Mesodermal cell (in vitro differentiated cells): ENCODE measurements around the gene EPG5.

Experiments
- H3K27ac ChIP-seq: 2 replicates; pipeline ENCODE4 v1.7.0; 2013; ENCODE audit warnings: mild to moderate bottlenecking, low read depth, low read length, moderate library complexity; ENCODE audit not compliant: severe bottlenecking
- H3K36me3 ChIP-seq: 2 replicates; pipeline ENCODE4 v1.7.1; 2013; ENCODE audit warnings: mild to moderate bottlenecking, low read length, moderate library complexity; ENCODE audit not compliant: control insufficient read depth, insufficient read depth
- H3K4me1 ChIP-seq: one replicate; pipeline ENCODE4 v1.7.1; 2013; ENCODE audit warnings: mild to moderate bottlenecking, low read length; ENCODE audit not compliant: insufficient read depth, control insufficient read depth, poor library complexity, severe bottlenecking
- H3K4me3 ChIP-seq: 2 replicates; pipeline ENCODE4 v1.7.0; 2013; ENCODE audit warnings: low read length, control low read depth, mild to moderate bottlenecking; ENCODE audit not compliant: insufficient read depth, poor library complexity, severe bottlenecking; ENCODE audit errors: extremely low read depth
- H3K9me3 ChIP-seq: 2 replicates; pipeline ENCODE4 v1.7.1; 2013; ENCODE audit warnings: mild to moderate bottlenecking, low read length, moderate library complexity; ENCODE audit not compliant: control insufficient read depth
- WGBS, 2 experiments: methylation state at CpG; one replicate each; pipeline ENCODE4 v1.1.5; 2013; ENCODE audit warnings: missing lambda C conversion rate in 2 of 2; ENCODE audit not compliant: insufficient coverage in 2 of 2; 5-methylcytosine and 5-hydroxymethylcytosine counted together

EPG5 gene

DNA sequence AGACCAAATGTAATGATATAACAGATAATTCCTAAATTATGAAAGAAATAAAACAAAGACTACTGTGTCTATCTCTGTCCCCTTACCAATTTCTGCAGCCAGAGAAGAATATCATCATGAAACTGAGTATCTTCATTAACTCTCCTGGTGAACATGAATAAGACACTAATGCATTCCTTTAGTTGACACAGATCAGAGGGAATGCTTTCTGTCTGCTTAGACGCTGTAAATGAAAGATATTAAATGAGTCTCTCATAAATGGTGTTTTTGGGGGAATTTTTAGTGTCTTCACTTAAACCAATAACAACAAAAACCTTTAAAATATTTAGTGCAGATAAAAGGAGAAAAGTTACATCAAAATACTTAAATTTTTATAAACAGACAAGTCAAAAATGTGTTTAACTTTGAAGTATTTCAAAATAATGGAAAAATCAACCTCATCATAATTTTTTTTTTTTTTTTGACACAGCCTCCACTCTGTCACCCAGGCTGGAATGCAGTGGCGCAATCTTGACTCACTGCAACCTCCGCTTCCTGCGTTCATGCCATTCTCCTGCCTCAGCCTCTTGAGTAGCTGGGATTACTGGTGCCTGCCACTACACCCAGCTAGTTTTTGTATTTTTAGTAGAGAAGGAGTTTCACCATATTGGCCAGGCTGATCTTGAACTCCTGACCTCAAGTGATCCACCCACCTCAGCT, 16.0 kb downstream of the EPG5 start:
- WGBS, 2 experiments = 89 to 100% methylated on average over 2 to 3 of the region's 4 CpGs
- Histone ChIP-seq H3K9me3 (no peaks in the 10 kb centered on the region), H3K36me3 (peaks cover 73% of the 10 kb centered on the region), H3K4me3 (no peak overlapping the region), H3K27ac (no peak overlapping the region), H3K4me1 (peaks cover 24% of the 10 kb centered on the region)

- H3K9me3 ChIP-seq = no peaks in the 10 kb centered on the region
- no peaks in the 10 kb centered on the region for H3K4me1 ChIP-seq
- WGBS, 2 experiments = 80 to 94% methylated on average over 1 to 4 of the region's 5 CpGs
- no peak overlapping the region for H3K4me3 ChIP-seq
- H3K27ac ChIP-seq = no peak overlapping the region
- H3K36me3 ChIP-seq = peaks cover 89% of the 10 kb centered on the region
Measured at GRCh38 chr18:45945669-45946068, 21.5 kb downstream of the EPG5 start.

DNA sequence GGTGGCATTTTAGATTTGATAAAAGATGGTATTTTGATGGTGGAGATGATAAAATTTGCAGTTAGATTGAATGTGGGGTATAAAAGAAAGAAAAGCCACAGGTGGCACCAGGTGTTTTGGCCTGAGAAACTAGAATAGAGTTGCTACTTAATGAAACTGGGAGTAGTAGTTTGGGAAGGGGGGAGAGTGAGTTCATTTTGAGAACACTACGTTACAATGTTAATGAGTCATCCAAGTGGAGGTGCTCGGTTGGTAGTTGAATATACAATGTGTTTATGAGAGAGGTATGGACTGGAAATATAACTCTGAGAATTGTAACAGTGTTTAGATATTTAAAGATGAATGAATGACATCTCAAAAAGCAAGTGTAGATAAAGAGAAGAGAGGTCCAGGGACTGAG, 26.4 kb downstream of the EPG5 start:
- Histone ChIP-seq H3K9me3 (no peaks in the 10 kb centered on the region), H3K36me3 (peaks cover 81% of the 10 kb centered on the region), H3K4me3 (no peak overlapping the region), H3K4me1 (no peaks in the 10 kb centered on the region), H3K27ac (no peak overlapping the region)
- 94 to 100% methylated on average over 2 of the region's 2 CpGs for WGBS, 2 experiments

DNA sequence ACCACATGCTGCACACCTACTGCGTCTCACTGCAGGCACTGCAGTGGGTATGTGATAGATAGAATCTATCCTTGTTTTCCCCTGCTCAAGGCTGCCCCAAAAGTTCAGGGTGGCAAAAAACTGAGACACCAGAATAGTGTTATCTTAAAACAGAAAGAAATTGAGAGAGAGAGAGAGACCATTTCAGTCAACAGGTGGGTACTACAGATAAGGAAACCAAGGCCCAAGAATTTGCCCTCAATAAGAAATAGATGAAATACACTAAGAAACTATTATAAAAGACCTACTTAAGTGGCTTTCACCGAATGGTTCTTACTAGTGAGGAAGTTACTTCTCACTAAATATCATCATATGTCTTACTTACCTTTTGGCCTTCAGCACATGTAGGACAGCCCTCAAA, 27.9 kb downstream of the EPG5 start:
- Histone ChIP-seq H3K4me1 (no peaks in the 10 kb centered on the region), H3K9me3 (no peaks in the 10 kb centered on the region), H3K36me3 (peaks cover 74% of the 10 kb centered on the region), H3K4me3 (no peak overlapping the region), H3K27ac (no peak overlapping the region)
- WGBS, 2 experiments = 100% methylated on average over 2 of the region's 2 CpGs; no CpG with 5 or more reads in 1 of the 2 experiments

DNA sequence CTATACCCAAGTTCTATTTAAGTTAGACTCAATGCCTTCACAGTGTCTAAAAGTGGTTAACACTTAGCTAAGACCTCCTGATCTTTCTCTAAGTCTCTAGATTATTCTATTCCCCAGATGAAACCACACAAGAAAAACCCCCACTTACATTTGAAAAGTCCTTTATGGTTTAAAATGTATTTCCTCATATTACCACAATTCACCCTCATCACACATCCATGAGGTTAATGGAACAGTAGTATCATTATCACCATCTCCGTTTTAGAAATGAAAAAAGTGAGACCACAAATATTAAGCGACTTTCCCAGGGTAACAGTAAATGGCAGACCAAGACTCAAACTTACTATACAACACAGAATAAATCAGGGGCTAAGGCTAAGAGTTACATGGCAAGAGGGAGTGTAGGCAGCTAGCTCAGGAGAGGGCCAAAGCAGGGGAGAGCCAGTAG, 28.6 kb downstream of the EPG5 start:
- Histone ChIP-seq H3K4me1 (no peaks in the 10 kb centered on the region), H3K27ac (no peak overlapping the region), H3K9me3 (no peaks in the 10 kb centered on the region), H3K36me3 (peaks cover 70% of the 10 kb centered on the region), H3K4me3 (no peak overlapping the region)
- no CpG with 5 or more reads among the region's 2 CpGs for WGBS, 2 experiments

DNA sequence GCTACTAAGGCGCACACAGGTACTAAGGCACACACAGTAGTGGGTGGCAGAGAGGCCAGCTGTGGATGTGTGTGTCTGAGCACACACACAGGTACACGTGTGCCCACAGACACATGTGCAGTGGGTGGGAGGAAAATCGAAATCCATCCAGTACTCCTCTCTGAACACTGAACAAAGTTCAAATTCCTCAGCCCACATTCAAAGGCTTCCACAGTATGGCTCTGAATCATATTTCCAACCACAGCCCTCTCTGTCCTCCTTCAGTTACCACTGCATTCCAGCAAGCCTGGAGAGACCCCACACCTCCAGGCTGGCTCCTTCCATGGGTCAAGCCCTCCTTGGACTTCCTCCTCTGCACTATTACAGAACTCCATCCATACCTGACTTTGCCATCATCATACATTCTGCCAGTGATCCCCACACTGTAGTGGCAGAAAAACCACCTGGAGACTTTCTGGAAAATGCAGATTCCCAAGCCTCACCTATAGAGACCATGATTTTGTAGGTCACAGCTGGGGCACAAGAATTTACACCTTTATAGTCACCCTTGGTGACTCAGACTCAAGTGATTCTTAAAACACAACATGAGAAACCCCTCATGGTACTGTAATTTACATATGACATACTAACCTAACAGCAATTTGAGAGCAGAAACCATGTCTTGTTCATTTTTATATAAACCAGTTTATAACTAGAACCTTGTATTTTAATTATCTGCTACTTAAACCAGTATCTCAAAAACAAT, 31.4 kb downstream of the EPG5 start:
- no peaks in the 10 kb centered on the region for H3K9me3 ChIP-seq
- WGBS, 2 experiments = 100% methylated on average over 1 to 3 of the region's 3 CpGs
- no peak overlapping the region for H3K27ac ChIP-seq
- peaks cover 55% of the 10 kb centered on the region for H3K36me3 ChIP-seq
- no peak overlapping the region for H3K4me3 ChIP-seq
- H3K4me1 ChIP-seq = no peaks in the 10 kb centered on the region

GRCh38 chr18:45932708-45933107, 34.4 kb downstream of the EPG5 start:
- H3K36me3 ChIP-seq = peaks cover 47% of the 10 kb centered on the region
- no peak overlapping the region for H3K27ac ChIP-seq
- 97 to 100% methylated on average over 3 of the region's 3 CpGs for WGBS, 2 experiments
- H3K4me1 ChIP-seq = no peaks in the 10 kb centered on the region
- no peak overlapping the region for H3K4me3 ChIP-seq
- no peaks in the 10 kb centered on the region for H3K9me3 ChIP-seq

GRCh38 chr18:45930963-45931362, 36.2 kb downstream of the EPG5 start:
- Histone ChIP-seq H3K36me3 (peaks cover 44% of the 10 kb centered on the region), H3K4me3 (no peak overlapping the region), H3K27ac (no peak overlapping the region), H3K4me1 (no peaks in the 10 kb centered on the region), H3K9me3 (no peaks in the 10 kb centered on the region)
- WGBS, 2 experiments = 88% methylated on average over 1 of the region's 2 CpGs; no CpG with 5 or more reads in 1 of the 2 experiments

DNA sequence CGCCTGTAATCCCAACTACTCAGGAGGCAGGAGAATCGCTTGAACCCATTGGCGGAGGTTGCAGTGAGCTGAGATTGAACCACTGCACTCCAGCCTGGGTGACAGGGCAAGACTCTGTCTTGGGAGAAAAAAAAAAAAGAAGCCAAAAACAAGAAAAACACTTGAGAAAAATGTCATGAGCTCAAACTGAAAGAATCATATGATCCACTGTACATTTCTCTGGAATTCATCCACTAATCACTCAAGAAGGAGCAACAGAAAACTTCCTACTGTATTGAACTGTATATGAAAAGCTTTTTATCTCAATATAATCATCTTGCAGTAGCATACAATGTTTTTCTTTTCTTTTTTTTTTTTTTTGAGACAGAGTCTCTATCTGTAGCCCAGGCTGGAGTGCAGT, 40.4 kb downstream of the EPG5 start:
- Histone ChIP-seq H3K4me1 (no peaks in the 10 kb centered on the region), H3K36me3 (peaks cover 51% of the 10 kb centered on the region), H3K9me3 (no peaks in the 10 kb centered on the region), H3K4me3 (no peak overlapping the region), H3K27ac (no peak overlapping the region)
- WGBS, 2 experiments = 96 to 100% methylated on average over 2 to 3 of the region's 3 CpGs

DNA sequence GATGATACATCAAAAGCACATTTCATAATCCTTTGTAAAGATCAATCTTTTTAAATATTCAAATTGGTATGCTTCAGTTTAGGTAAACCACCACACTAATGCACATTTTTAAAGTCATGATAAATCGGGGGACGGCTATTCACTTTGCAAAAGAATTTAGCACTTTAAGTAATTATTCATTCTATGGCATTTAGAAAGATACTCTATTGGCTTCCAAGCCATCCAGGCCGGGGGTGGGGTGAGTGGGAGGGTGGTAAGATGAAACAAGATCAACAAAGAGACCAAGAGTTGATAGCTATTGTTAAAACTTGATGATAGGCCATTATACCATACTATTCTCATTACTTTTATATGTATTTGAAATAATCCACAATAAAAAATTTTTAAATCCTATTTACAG, 41.0 kb downstream of the EPG5 start:
- no peak overlapping the region for H3K4me3 ChIP-seq
- WGBS, 2 experiments = no CpG with 5 or more reads among the region's 3 CpGs
- H3K27ac ChIP-seq = no peak overlapping the region
- H3K9me3 ChIP-seq = no peaks in the 10 kb centered on the region
- no peaks in the 10 kb centered on the region for H3K4me1 ChIP-seq
- H3K36me3 ChIP-seq = peaks cover 55% of the 10 kb centered on the region

- WGBS, 2 experiments = 100% methylated on average over 1 of the region's 1 CpG; no CpG with 5 or more reads in 1 of the 2 experiments
- Histone ChIP-seq H3K27ac (no peak overlapping the region), H3K36me3 (peaks cover 54% of the 10 kb centered on the region), H3K4me3 (no peak overlapping the region), H3K9me3 (no peaks in the 10 kb centered on the region), H3K4me1 (no peaks in the 10 kb centered on the region)
Measured at GRCh38 chr18:45923138-45923537, 44.0 kb downstream of the EPG5 start.
